ENCODE results near the gene RELT. TPM values are rescaled to one million over a fixed set of nuclear protein-coding genes. Genes with fewer than 3 reads are reported as not detected.
A peak's percentile ranks its signal among the peaks of the same experiment; 100 is the strongest.

RELT gene
- total RNA-seq, 2 experiments from 2014 or later = 31.2 to 39.6 TPM

DNA sequence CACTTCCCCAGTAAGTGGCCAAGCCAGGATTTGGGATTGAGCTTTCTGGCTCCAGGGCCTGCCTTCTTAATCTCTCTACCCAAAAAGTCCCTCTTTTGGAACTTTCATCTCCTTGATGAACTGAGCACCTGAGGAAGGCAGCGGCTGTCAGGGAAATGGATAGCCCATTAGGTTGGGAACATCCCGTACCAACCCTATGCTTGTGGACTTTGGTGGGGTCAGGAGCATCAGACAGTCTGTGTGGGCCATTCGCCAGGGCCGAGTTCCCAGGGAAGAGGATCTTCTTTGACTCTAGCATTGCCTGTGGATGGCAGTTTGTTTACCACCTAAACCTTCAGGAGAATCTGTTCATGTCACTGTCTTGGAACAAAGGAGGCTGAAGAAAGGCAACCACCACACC is 37.9 kb upstream of the RELT start:
- Mint-ChIP-seq H3K27ac (no peak overlapping the region), H3K9me3 (ENCODE audit: low read depth) (no peaks in the 10 kb centered on the region), H3K4me1 (peaks cover 2% of the 10 kb centered on the region), H3K27me3 (no peaks in the 10 kb centered on the region), H3K4me3 (no peak overlapping the region), H3K36me3 (no peaks in the 10 kb centered on the region)
- ATAC-seq = no peak
- no peak for DNase-seq
- CTCF ChIA-PET = interaction anchor here (1.0 to 6.5 kb wide), 7 partner anchors 12 to 323 kb away, joined by 3 to 190 read pairs (median 10); partner anchors contain the start of gene ARHGEF17

- no peaks in the 10 kb centered on the region for H3K27me3 Mint-ChIP-seq
These were observed 36.0 kb upstream of the RELT start for GRCh38 chr11:73340164-73340563.

DNA sequence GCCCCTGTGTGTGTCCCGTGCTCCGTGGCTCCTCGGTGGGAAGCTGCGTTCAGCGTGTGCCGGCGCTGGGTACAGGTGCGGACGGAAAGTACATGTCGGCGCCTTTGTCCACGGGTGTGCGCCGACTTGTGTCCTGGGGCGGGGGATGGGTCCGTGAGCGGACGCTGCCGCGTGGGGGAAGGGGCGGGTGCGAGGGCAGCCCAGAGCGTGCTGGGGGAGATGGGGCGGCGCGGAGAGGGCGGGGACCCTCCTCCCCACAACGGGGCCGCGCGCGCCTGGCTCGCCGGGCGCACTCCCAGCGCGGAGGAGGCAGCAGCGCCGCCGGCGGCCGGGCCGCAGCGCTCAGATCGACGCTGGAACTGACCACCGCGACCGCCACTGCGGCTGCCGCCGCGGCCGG is 33.6 kb upstream of the RELT start:
- CTCF ChIA-PET = interaction anchor here (1.8 to 1.9 kb wide), 2 partner anchors 8 to 35 kb away, joined by 9 to 10 read pairs; partner anchors contain the start of gene ARHGEF17
- H3K27ac Mint-ChIP-seq = no peak overlapping the region

More at GRCh38 chr11:73340164-73340563, 36.0 kb upstream of the RELT start:
- no peak for DNase-seq
- Mint-ChIP-seq H3K4me1 (peaks cover 2% of the 10 kb centered on the region), H3K9me3 (ENCODE audit: low read depth) (no peaks in the 10 kb centered on the region), H3K36me3 (no peaks in the 10 kb centered on the region), H3K4me3 (no peak overlapping the region), H3K27ac (no peak overlapping the region)
- ATAC-seq = no peak
- CTCF ChIA-PET = interaction anchor here (0.9 to 1.0 kb wide), 2 partner anchors 11 to 27 kb away, joined by 3 read pairs; no protein-coding TSS in a partner anchor

GRCh38 chr11:73343076-73343873 is 32.9 kb upstream of the RELT start:
- H3K4me3 Mint-ChIP-seq = no peak overlapping the region
- H3K27me3 Mint-ChIP-seq = peaks cover 3% of the 10 kb centered on the region
- H3K9me3 Mint-ChIP-seq (ENCODE audit: low read depth) = no peaks in the 10 kb centered on the region
- no peak overlapping the region for H3K27ac Mint-ChIP-seq
- H3K36me3 Mint-ChIP-seq = no peaks in the 10 kb centered on the region
- CTCF ChIA-PET = interaction anchor here (0.7 to 1.9 kb wide), 2 partner anchors 8 to 50 kb away, joined by 3 to 6 read pairs; no protein-coding TSS in a partner anchor
- H3K4me1 Mint-ChIP-seq = no peaks in the 10 kb centered on the region
- ATAC-seq (no peak), DNase-seq (no peak)

More for the DNA sequence above, 33.6 kb upstream of the RELT start:
- ATAC-seq (no peak), DNase-seq (no peak)
- H3K4me3 Mint-ChIP-seq = no peak overlapping the region
- H3K27me3 Mint-ChIP-seq = peaks cover 3% of the 10 kb centered on the region
- H3K36me3 Mint-ChIP-seq = no peaks in the 10 kb centered on the region
- no peaks in the 10 kb centered on the region for H3K9me3 Mint-ChIP-seq (ENCODE audit: low read depth)
- no peaks in the 10 kb centered on the region for H3K4me1 Mint-ChIP-seq

GRCh38 chr11:73344191-73344607 is 32.0 kb upstream of the RELT start:
- ATAC-seq = no peak
- Mint-ChIP-seq H3K9me3 (ENCODE audit: low read depth) (no peaks in the 10 kb centered on the region), H3K27ac (no peak overlapping the region), H3K27me3 (peaks cover 3% of the 10 kb centered on the region), H3K4me1 (no peaks in the 10 kb centered on the region), H3K36me3 (no peaks in the 10 kb centered on the region), H3K4me3 (no peak overlapping the region)
- DNase-seq = no peak
- CTCF ChIA-PET = interaction anchor here (0.7 to 1.9 kb wide), 4 partner anchors 9 to 49 kb away, joined by 3 to 6 read pairs (median 4); no protein-coding TSS in a partner anchor

GRCh38 chr11:73345481-73346160 is 30.6 kb upstream of the RELT start:
- H3K4me1 Mint-ChIP-seq = peaks cover 6% of the 10 kb centered on the region
- no peaks in the 10 kb centered on the region for H3K9me3 Mint-ChIP-seq (ENCODE audit: low read depth)
- no peaks in the 10 kb centered on the region for H3K36me3 Mint-ChIP-seq
- DNase-seq = no peak
- H3K4me3 Mint-ChIP-seq = no peak overlapping the region
- CTCF ChIA-PET = interaction anchor here (1.2 to 1.9 kb wide), 2 partner anchors 10 to 48 kb away, joined by 3 to 6 read pairs; no protein-coding TSS in a partner anchor
- no peak overlapping the region for H3K27ac Mint-ChIP-seq
- no peak for ATAC-seq
- H3K27me3 Mint-ChIP-seq = peaks cover 3% of the 10 kb centered on the region

GRCh38 chr11:73346186-73346935 is 29.8 kb upstream of the RELT start:
- DNase-seq (no peak), ATAC-seq (no peak)
- peaks cover 3% of the 10 kb centered on the region for H3K27me3 Mint-ChIP-seq
- H3K36me3 Mint-ChIP-seq = no peaks in the 10 kb centered on the region
- no peak overlapping the region for H3K27ac Mint-ChIP-seq
- H3K9me3 Mint-ChIP-seq (ENCODE audit: low read depth) = no peaks in the 10 kb centered on the region
- no peak overlapping the region for H3K4me3 Mint-ChIP-seq
- peaks cover 10% of the 10 kb centered on the region for H3K4me1 Mint-ChIP-seq
- CTCF ChIA-PET = no interaction called here

GRCh38 chr11:73347067-73347466 is 29.1 kb upstream of the RELT start:
- Mint-ChIP-seq H3K4me1 (peaks cover 10% of the 10 kb centered on the region), H3K27me3 (peaks cover 3% of the 10 kb centered on the region), H3K36me3 (no peaks in the 10 kb centered on the region), H3K9me3 (ENCODE audit: low read depth) (no peaks in the 10 kb centered on the region), H3K4me3 (no peak overlapping the region), H3K27ac (no peak overlapping the region)
- ATAC-seq = no peak
- CTCF ChIA-PET = interaction anchor here (10.0 kb wide), 1 partner anchor 46 kb away, joined by 130 read pairs; no protein-coding TSS in a partner anchor
- DNase-seq = no peak

DNA sequence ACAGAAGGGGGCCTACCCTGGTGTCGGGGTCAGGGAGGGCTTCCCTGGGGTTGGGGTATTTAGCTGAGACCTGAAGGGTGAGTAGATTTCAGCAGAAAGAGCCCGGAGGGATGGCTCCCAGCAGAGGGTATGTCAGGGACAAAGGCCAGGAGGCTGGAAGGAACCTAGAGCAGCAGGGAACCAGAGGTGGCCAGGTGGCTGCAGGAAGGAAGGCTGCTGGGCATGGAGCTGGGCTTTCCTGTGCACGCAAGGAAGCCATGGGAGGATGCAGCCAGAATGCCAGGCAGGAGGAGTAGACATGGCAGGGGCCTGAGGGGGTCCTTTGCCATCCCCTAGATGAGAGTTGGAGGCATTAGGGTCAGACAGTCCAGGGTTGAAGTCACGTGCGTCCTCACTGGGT is 27.4 kb upstream of the RELT start:
- H3K9me3 Mint-ChIP-seq (ENCODE audit: low read depth) = no peaks in the 10 kb centered on the region
- no peak for ATAC-seq
- DNase-seq = no peak
- peaks cover 16% of the 10 kb centered on the region for H3K4me1 Mint-ChIP-seq
- no peaks in the 10 kb centered on the region for H3K36me3 Mint-ChIP-seq
- no peak overlapping the region for H3K27ac Mint-ChIP-seq
- no peak overlapping the region for H3K4me3 Mint-ChIP-seq
- peaks cover 3% of the 10 kb centered on the region for H3K27me3 Mint-ChIP-seq
- CTCF ChIA-PET = interaction anchor here (1.0 to 10.0 kb wide), 8 partner anchors 13 to 130 kb away, joined by 3 to 130 read pairs (median 19); partner anchors contain the start of gene ARHGEF17

DNA sequence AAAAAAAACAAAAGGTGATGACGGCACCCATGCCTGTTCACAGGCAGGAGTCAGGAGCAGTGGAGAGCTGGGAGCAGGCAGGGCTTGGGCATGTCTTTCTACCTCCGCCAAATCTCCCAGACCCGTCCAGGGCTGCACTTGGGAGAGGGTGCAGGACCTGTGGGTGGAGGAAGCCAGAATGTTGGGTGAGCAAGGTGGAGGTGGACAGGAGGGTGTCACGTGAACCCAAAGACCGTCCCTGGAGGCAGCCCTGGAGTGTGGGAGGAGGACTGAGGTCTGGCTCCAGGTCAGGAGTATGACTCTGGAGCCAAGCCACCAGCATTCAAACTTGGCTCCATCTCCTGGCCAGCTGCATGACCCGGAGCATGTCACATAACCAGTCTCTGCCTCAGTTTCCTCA is 26.6 kb upstream of the RELT start:
- peaks cover 3% of the 10 kb centered on the region for H3K27me3 Mint-ChIP-seq
- no peak overlapping the region for H3K27ac Mint-ChIP-seq
- no peak for ATAC-seq
- CTCF ChIA-PET = interaction anchor here (1.0 to 10.0 kb wide), 13 partner anchors 11 to 129 kb away, joined by 3 to 130 read pairs (median 24); partner anchors contain the start of gene ARHGEF17
- no peak overlapping the region for H3K4me3 Mint-ChIP-seq
- H3K4me1 Mint-ChIP-seq = peaks cover 18% of the 10 kb centered on the region
- no peaks in the 10 kb centered on the region for H3K36me3 Mint-ChIP-seq
- no peaks in the 10 kb centered on the region for H3K9me3 Mint-ChIP-seq (ENCODE audit: low read depth)
- no peak for DNase-seq

DNA sequence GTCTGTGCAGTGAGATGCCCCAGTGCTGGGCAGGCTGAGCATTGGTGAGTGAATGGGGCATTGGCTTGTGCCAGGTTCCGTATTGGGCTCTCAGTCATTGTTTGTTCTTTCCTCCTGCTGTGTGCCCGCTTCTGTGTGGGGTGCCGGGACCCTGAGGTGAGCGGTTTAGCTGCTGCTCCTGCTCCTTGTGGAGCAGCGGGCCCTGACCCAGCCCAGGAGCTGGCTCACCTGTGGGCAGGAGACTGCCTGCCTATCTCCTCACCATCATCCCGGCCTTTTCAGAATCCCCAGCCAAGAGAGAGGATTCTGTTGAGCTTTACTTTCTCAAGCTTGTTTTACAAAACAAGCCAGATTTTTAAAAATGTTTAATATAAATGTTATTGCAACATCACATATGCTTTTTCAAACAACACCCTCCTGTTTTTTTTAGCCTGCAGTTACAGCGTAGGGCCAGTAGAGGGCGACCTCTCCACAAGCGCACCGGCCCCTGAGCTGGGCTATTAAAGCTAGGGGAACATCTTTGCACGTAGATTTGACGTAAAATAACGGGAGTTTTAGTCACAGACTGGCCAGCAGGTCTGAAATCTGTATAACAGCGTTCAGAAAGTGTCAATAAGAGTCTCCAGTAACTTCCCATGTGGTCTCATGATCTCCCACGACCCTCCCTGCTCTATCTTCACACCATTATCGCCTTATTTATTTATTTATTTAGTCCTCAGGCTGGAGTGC is 25.1 kb upstream of the RELT start:
- CTCF ChIA-PET = interaction anchor here (0.6 to 10.0 kb wide), 45 partner anchors 9 to 917 kb away, joined by 3 to 130 read pairs (median 6); partner anchors contain the start of genes ARHGEF17, CLPB and RELT
- Mint-ChIP-seq H3K4me3 (no peak overlapping the region), H3K4me1 (peaks cover 18% of the 10 kb centered on the region), H3K27ac (no peak overlapping the region), H3K27me3 (no peaks in the 10 kb centered on the region), H3K9me3 (ENCODE audit: low read depth) (no peaks in the 10 kb centered on the region), H3K36me3 (no peaks in the 10 kb centered on the region)
- DNase-seq (peak; percentile 76), ATAC-seq (peak; percentile 76)

DNA sequence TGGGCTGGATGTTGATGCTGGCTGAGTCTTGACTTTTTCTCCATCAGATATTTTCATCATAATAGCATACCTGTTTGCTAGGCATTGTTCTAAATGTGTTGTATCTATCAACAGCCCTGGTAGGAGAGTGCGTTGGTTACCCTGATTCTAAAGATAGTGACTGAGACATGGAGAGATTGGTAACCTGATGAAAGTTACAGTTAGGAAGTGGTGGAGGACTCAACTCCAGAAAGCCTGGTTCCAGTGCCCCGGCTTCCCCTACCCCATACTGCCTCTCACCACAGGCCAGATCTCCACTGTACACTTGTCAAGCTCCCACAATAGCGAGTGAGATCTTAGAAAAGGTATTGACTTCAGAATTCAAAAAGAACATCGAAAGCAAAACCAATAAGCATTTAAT is 22.8 kb upstream of the RELT start:
- CTCF ChIA-PET = interaction anchor here (1.4 to 10.0 kb wide), 4 partner anchors 10 to 45 kb away, joined by 4 to 130 read pairs (median 36); no protein-coding TSS in a partner anchor
- Mint-ChIP-seq H3K9me3 (ENCODE audit: low read depth) (no peaks in the 10 kb centered on the region), H3K27me3 (no peaks in the 10 kb centered on the region), H3K36me3 (no peaks in the 10 kb centered on the region), H3K4me1 (peaks cover 18% of the 10 kb centered on the region), H3K4me3 (no peak overlapping the region), H3K27ac (peak overlapping the region; percentile 20)
- peak; percentile 65 for DNase-seq
- ATAC-seq = peak; percentile 65
